SK-N-SH (cell line): ENCODE measurements around the gene ATP8A2. TPM values are rescaled to one million over a fixed set of nuclear protein-coding genes. Genes with fewer than 3 reads are reported as not detected.

Source experiments
- CTCF ChIA-PET: fragments of 300-600, 350-600 bp; formaldehyde crosslinking; extraction: SDS; loops from one replicate; lab custom pipeline; 2021; lab: Yijun Ruan, JAX
- POLR2A ChIA-PET: fragments of 350-600 bp; sonication (Branson Sonifier 250); formaldehyde crosslinking; extraction: SDS; loops from one replicate; lab custom pipeline; 2020; ENCODE audit warnings: antibody characterized with exemption, inconsistent platforms; lab: Yijun Ruan, JAX
- DNase-seq: peaks from one replicate; pipeline ENCODE4 v3.0.0; 2012
- H2AFZ ChIP-seq: fragments of 200-600 bp; sonication (generic); 2 replicates; pipeline ENCODE4 v1.8.1; 2016; ENCODE audit warnings: antibody characterized with exemption, mild to moderate bottlenecking, low read depth
- H3F3A ChIP-seq: fragments of 200-600 bp; sonication (generic); replicated peaks from 2 replicates; pipeline ENCODE3; 2016; ENCODE audit warnings: antibody characterized with exemption, mild to moderate bottlenecking; ENCODE audit not compliant: insufficient read depth
- H3K27ac ChIP-seq, 2 experiments: fragments of 200-500 bp in 1 of 2; fragments of 200-600 bp in 1 of 2; sonication (Bioruptor generic) in 1 of 2; sonication (generic), shearing (Covaris generic) in 1 of 2; 2 replicates each; pipeline versions ENCODE4 v1.5.1 to v1.6.1; 2014 to 2016; ENCODE audit warnings: low read depth in 2 of 2, inconsistent platforms in 1 of 2, low read length in 1 of 2, mild to moderate bottlenecking in 1 of 2, mixed read lengths in 1 of 2
- H3K27me3 ChIP-seq: fragments of 200-600 bp; sonication (generic), shearing (Covaris generic); 2 replicates; pipeline ENCODE4 v1.6.1; 2016; ENCODE audit warnings: mixed run types; ENCODE audit not compliant: insufficient read depth
- H3K36me3 ChIP-seq, 2 experiments: fragments of 200-500 bp in 1 of 2; fragments of 200-600 bp in 1 of 2; sonication (Bioruptor generic) in 1 of 2; sonication (generic) in 1 of 2; replicated peaks in 1 of 2; 2 replicates each; pipeline versions ENCODE3 to v1.5.1; 2014 to 2016; ENCODE audit warnings: low read length in 1 of 2, mild to moderate bottlenecking in 1 of 2; ENCODE audit not compliant: insufficient read depth in 2 of 2, control insufficient read depth in 1 of 2
- H3K4me1 ChIP-seq, 2 experiments: fragments of 200-500 bp in 1 of 2; fragments of 200-600 bp in 1 of 2; sonication (Bioruptor generic) in 1 of 2; sonication (generic), shearing (Covaris generic) in 1 of 2; 2 replicates each; pipeline versions ENCODE4 v1.5.1 to v1.6.1; 2014 to 2016; ENCODE audit warnings: low read depth in 1 of 2, low read length in 1 of 2, mixed run types in 1 of 2; ENCODE audit not compliant: insufficient read depth in 2 of 2, control insufficient read depth in 1 of 2
- H3K4me2 ChIP-seq: fragments of 200-600 bp; sonication (generic), shearing (Covaris generic); 2 replicates; pipeline ENCODE4 v1.6.1; 2017; ENCODE audit warnings: mixed run types
- H3K4me3 ChIP-seq, 2 experiments: fragments of 200-500 bp in 1 of 2; fragments of 200-600 bp in 1 of 2; sonication (Bioruptor generic) in 1 of 2; sonication (generic), shearing (Covaris generic) in 1 of 2; 2 replicates each; pipeline versions ENCODE4 v1.5.1 to v1.8.1; 2014 to 2016; ENCODE audit warnings: low read depth in 2 of 2, inconsistent platforms in 1 of 2, low read length in 1 of 2, mild to moderate bottlenecking in 1 of 2, mixed read lengths in 1 of 2, moderate library complexity in 1 of 2
- H3K79me2 ChIP-seq: fragments of 200-600 bp; sonication (generic); 2 replicates; pipeline ENCODE4 v1.8.1; 2017; ENCODE audit warnings: mild to moderate bottlenecking; ENCODE audit not compliant: insufficient read depth
- H3K9ac ChIP-seq: fragments of 200-600 bp; sonication (generic); 2 replicates; pipeline ENCODE4 v1.6.1; 2017; ENCODE audit warnings: mixed run types
- H3K9me2 ChIP-seq: fragments of 200-600 bp; sonication (generic); 2 replicates; pipeline ENCODE4 v1.6.1; 2017; ENCODE audit warnings: mixed run types
- H3K9me3 ChIP-seq: fragments of 200-600 bp; sonication (generic); 2 replicates; pipeline ENCODE4 v1.6.1; 2017; ENCODE audit warnings: mixed run types, mild to moderate bottlenecking, moderate library complexity
- H4K20me1 ChIP-seq: fragments of 200-600 bp; sonication (generic); 2 replicates; pipeline ENCODE4 v1.6.1; 2017; ENCODE audit warnings: mild to moderate bottlenecking, mixed run types; ENCODE audit not compliant: insufficient read depth
- CHD2 ChIP-seq: fragments of 150-350 bp; IDR thresholded peaks from 2 replicates; pipeline ENCODE4 v1.6.1; 2018; ENCODE audit warnings: low read length; ENCODE audit not compliant: partially characterized antibody
- ELF1 ChIP-seq: IDR thresholded peaks from 2 replicates; pipeline ENCODE4 v1.4.0; 2012
- FOSL2 ChIP-seq: IDR thresholded peaks from 2 replicates; pipeline ENCODE4 v1.4.0; 2012; ENCODE audit warnings: low read depth, mild to moderate bottlenecking, moderate library complexity, borderline replicate concordance
- FOXJ3 ChIP-seq: sonication (generic); formaldehyde crosslinking; IDR thresholded peaks from 2 replicates; pipeline ENCODE4 v1.5.1; 2020; ENCODE audit warnings: mild to moderate bottlenecking, missing genetic modification reagents
- GABPA ChIP-seq: IDR thresholded peaks from 2 replicates; pipeline ENCODE4 v1.4.0; 2012; ENCODE audit warnings: low read depth, mild to moderate bottlenecking
- GATA2 ChIP-seq: sonication (generic); formaldehyde crosslinking; IDR thresholded peaks from 2 replicates; pipeline ENCODE4 v1.5.0; 2020; ENCODE audit warnings: mild to moderate bottlenecking, missing genetic modification reagents
- JUND ChIP-seq: IDR thresholded peaks from 2 replicates; pipeline ENCODE4 v1.4.0; 2012
- MEF2A ChIP-seq: IDR thresholded peaks from 2 replicates; pipeline ENCODE4 v1.4.0; 2012; ENCODE audit warnings: low read depth, borderline replicate concordance
- MXI1 ChIP-seq: IDR thresholded peaks from 2 replicates; pipeline ENCODE4 v1.6.1; 2012; ENCODE audit warnings: mild to moderate bottlenecking, low read depth, low read length, improper control_type of control experiment
- POLR2AphosphoS5 ChIP-seq: IDR thresholded peaks from 2 replicates; pipeline ENCODE4 v1.6.1; 2012; ENCODE audit warnings: low read depth, low read length
- RAD21 ChIP-seq: IDR thresholded peaks from 2 replicates; pipeline ENCODE4 v1.6.1; 2012; ENCODE audit warnings: mild to moderate bottlenecking, low read length
- RCOR1 ChIP-seq: fragments of 150-350 bp; IDR thresholded peaks from 2 replicates; pipeline ENCODE4 v1.6.1; 2017; ENCODE audit warnings: antibody characterized with exemption, low read length
- RFX5 ChIP-seq: IDR thresholded peaks from 2 replicates; pipeline ENCODE4 v1.6.1; 2012; ENCODE audit warnings: mild to moderate bottlenecking, improper control_type of control experiment, low read length
- RXRA ChIP-seq: IDR thresholded peaks from 2 replicates; pipeline ENCODE4 v1.4.0; 2012; ENCODE audit warnings: low read depth, mild to moderate bottlenecking, borderline replicate concordance
- SMC3 ChIP-seq: IDR thresholded peaks from 2 replicates; pipeline ENCODE4 v1.6.1; 2012; ENCODE audit warnings: low read depth, low read length, improper control_type of control experiment
- TEAD4 ChIP-seq: IDR thresholded peaks from 2 replicates; pipeline ENCODE4 v1.4.0; 2012; ENCODE audit warnings: mild to moderate bottlenecking, borderline replicate concordance; ENCODE audit not compliant: insufficient read depth
- YY1 ChIP-seq: IDR thresholded peaks from 2 replicates; pipeline ENCODE4 v1.4.0; 2012; ENCODE audit warnings: low read depth, mild to moderate bottlenecking
- WGBS: methylation state at CpG from one replicate; pipeline ENCODE4 v1.1.6; 2017; ENCODE audit warnings: low lambda C conversion rate; 5-methylcytosine and 5-hydroxymethylcytosine counted together
- polyA plus RNA-seq, 3 experiments: library from polyadenylated mRNA; depleted of rRNA; stranded (reverse); fragments of >200 nt; gene quantifications; 2 replicates each; pipeline ENCODE4 v1.2.3, GENCODE V29; 2012
- TF ChIP-seq, protein P1 (sequence below): IDR thresholded peaks from 2 replicates; pipeline ENCODE4; 2012
- TF ChIP-seq, protein P2 (sequence below): IDR thresholded peaks from 2 replicates; pipeline ENCODE4 v1.4.0; 2012; ENCODE audit warnings: low read depth, borderline replicate concordance
- TF ChIP-seq, protein P3 (sequence below): IDR thresholded peaks from 2 replicates; pipeline ENCODE4 v1.4.0; 2012; ENCODE audit warnings: low read depth, borderline replicate concordance
- TF ChIP-seq, protein P4 (sequence below): IDR thresholded peaks from 2 replicates; pipeline ENCODE4 v1.4.0; 2012; ENCODE audit warnings: low read depth

The ATP8A2 gene
- polyA plus RNA-seq, 1 of the 3 experiments (the other 2 are of a cell fraction) = 0.02 TPM

DNA sequence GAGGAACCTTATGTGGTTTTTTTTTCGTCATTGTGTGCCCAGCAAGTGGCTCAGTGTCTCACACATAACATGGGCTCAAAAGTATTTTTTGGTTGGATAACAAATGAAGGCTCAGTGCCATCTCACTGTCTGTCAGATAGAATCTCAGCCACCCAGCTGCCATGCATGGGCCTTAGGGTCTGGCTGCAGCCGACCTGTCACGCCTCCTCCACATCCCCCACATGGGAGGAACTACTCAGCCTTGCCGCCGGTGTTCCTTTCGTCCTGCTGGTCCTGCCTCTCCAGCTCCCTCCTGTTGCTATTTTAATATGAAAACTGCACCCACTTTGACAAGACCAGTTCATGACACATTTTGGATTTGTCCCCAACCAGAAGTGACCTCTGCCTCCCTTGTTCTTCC lies 558.9 kb downstream of the ATP8A2 start:
- Histone ChIP-seq H3K4me3 (no peak overlapping the region), H4K20me1 (no peaks in the 10 kb centered on the region), H2AFZ (no peak overlapping the region), H3K9me3 (no peaks in the 10 kb centered on the region), H3K27me3 (no peaks in the 10 kb centered on the region), H3F3A (no peaks in the 10 kb centered on the region), H3K9ac (no peak overlapping the region), H3K4me2 (no peak overlapping the region), H3K4me1 (peaks cover 0 to 5% of the 10 kb centered on the region in 2 experiments; a peak in 2 of 4 replicates), H3K79me2 (no peaks in the 10 kb centered on the region), H3K27ac (no peak overlapping the region), H3K9me2 (no peaks in the 10 kb centered on the region), H3K36me3 (no peaks in the 10 kb centered on the region)
- 56% methylated on average over 6 of the region's 6 CpGs for WGBS
- no peak for TF ChIP-seq TEAD4
- TF ChIP-seq MXI1 = peak; percentile 58; the same call in 1 of the 2 replicates
- ChIA-PET CTCF (no interaction called here), POLR2A (no interaction called here)
- DNase-seq = peak; percentile 41

DNA sequence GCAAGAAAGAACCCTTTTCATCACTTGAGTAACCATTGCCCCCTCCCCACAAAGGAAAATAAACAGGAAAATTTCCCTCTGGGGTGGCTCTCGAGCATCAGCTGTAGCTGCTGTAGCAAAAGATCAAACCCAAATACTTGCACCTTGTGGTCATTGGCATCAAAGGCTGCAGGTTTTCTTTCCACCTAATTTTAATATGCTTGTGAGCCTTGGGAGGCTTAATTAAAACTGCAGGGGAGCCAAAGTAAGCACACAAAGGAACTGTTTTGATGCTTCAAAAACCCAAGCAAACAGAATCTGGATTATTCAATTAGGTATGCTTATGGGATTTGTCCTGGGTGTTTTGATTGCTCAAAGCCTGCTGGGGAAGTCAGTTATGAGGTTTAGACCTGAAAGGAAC lies 560.6 kb downstream of the ATP8A2 start:
- 13% methylated on average over 1 of the region's 1 CpG for WGBS
- no peaks in the 10 kb centered on the region for H3F3A ChIP-seq
- no peaks in the 10 kb centered on the region for H3K79me2 ChIP-seq
- POLR2A ChIA-PET = no interaction called here
- H3K27ac ChIP-seq = no peak overlapping the region
- H3K9me2 ChIP-seq = no peaks in the 10 kb centered on the region
- no peak for DNase-seq
- TF ChIP-seq RFX5 (no peak), ELF1 (no peak), JUND (no peak), POLR2AphosphoS5 (no peak), YY1 (no peak), FOXJ3 (CRISPR knock-in tag) (no peak)
- no peak overlapping the region for H3K4me2 ChIP-seq
- H2AFZ ChIP-seq = no peak overlapping the region
- H3K36me3 ChIP-seq = no peaks in the 10 kb centered on the region
- no peak overlapping the region for H3K9ac ChIP-seq
- H4K20me1 ChIP-seq = no peaks in the 10 kb centered on the region
- H3K4me3 ChIP-seq = no peak overlapping the region
- peaks cover 0 to 5% of the 10 kb centered on the region in 2 experiments; a peak in 2 of 4 replicates for H3K4me1 ChIP-seq
- H3K9me3 ChIP-seq = no peaks in the 10 kb centered on the region
- no peaks in the 10 kb centered on the region for H3K27me3 ChIP-seq
- CTCF ChIA-PET = interaction anchor here (1.4 kb wide), 2 partner anchors 12 to 51 kb away, joined by 3 to 4 read pairs; no protein-coding TSS in a partner anchor

DNA sequence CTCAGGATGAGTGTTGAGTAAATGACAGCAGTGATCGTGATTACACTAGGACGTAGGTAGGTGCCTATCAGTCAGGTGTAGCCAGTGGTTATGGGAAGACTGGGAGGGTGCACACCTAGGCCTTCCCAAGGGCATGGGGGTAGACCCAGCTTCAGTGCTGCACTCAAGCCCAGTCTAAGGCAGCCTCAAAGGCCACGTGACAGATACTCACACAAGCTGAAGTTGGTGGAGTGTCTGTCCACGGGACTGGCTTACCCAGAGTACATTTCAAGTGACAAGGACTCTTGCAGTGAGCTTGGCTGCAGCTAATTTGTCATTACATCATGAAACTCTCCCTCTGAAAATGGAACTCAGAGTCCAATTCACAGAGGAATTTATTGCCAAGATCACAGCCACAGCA lies 561.7 kb downstream of the ATP8A2 start:
- Histone ChIP-seq H3F3A (no peaks in the 10 kb centered on the region), H3K4me1 (peaks cover 0 to 5% of the 10 kb centered on the region in 2 experiments; a peak in 1 of 4 replicates), H3K36me3 (no peaks in the 10 kb centered on the region), H3K27ac (no peak overlapping the region), H4K20me1 (no peaks in the 10 kb centered on the region), H3K27me3 (no peaks in the 10 kb centered on the region), H3K4me2 (no peak overlapping the region), H3K4me3 (no peak overlapping the region), H2AFZ (no peak overlapping the region), H3K9me2 (no peaks in the 10 kb centered on the region), H3K9me3 (no peaks in the 10 kb centered on the region), H3K79me2 (no peaks in the 10 kb centered on the region), H3K9ac (no peak overlapping the region)
- DNase-seq = no peak
- CTCF ChIA-PET = interaction anchor here (1.3 to 1.4 kb wide), 3 partner anchors 11 to 359 kb away, joined by 3 to 5 read pairs (median 4); no protein-coding TSS in a partner anchor
- 11% methylated on average over 4 of the region's 4 CpGs for WGBS
- POLR2A ChIA-PET = no interaction called here
- no peak for TF ChIP-seq FOXJ3 (CRISPR knock-in tag)
- TF ChIP-seq, protein P1, sequence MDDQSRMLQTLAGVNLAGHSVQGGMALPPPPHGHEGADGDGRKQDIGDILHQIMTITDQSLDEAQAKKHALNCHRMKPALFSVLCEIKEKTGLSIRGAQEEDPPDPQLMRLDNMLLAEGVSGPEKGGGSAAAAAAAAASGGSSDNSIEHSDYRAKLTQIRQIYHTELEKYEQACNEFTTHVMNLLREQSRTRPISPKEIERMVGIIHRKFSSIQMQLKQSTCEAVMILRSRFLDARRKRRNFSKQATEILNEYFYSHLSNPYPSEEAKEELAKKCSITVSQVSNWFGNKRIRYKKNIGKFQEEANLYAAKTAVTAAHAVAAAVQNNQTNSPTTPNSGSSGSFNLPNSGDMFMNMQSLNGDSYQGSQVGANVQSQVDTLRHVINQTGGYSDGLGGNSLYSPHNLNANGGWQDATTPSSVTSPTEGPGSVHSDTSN = no peak
- TF ChIP-seq YY1 = no peak
- no peak for TF ChIP-seq CHD2
- no peak for TF ChIP-seq GATA2 (CRISPR knock-in tag)
- no peak for TF ChIP-seq RAD21
- TF ChIP-seq, protein P2, sequence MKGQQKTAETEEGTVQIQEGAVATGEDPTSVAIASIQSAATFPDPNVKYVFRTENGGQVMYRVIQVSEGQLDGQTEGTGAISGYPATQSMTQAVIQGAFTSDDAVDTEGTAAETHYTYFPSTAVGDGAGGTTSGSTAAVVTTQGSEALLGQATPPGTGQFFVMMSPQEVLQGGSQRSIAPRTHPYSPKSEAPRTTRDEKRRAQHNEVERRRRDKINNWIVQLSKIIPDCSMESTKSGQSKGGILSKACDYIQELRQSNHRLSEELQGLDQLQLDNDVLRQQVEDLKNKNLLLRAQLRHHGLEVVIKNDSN = no peak
- TF ChIP-seq ELF1 = no peak
- TF ChIP-seq SMC3 = no peak
- no peak for TF ChIP-seq MXI1
- TF ChIP-seq RXRA = no peak
- TF ChIP-seq MEF2A = no peak
- no peak for TF ChIP-seq TEAD4
- TF ChIP-seq GABPA = no peak
- TF ChIP-seq, protein P3, sequence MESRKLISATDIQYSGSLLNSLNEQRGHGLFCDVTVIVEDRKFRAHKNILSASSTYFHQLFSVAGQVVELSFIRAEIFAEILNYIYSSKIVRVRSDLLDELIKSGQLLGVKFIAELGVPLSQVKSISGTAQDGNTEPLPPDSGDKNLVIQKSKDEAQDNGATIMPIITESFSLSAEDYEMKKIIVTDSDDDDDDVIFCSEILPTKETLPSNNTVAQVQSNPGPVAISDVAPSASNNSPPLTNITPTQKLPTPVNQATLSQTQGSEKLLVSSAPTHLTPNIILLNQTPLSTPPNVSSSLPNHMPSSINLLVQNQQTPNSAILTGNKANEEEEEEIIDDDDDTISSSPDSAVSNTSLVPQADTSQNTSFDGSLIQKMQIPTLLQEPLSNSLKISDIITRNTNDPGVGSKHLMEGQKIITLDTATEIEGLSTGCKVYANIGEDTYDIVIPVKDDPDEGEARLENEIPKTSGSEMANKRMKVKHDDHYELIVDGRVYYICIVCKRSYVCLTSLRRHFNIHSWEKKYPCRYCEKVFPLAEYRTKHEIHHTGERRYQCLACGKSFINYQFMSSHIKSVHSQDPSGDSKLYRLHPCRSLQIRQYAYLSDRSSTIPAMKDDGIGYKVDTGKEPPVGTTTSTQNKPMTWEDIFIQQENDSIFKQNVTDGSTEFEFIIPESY = no peak
- no peak for TF ChIP-seq RCOR1
- TF ChIP-seq, protein P4, sequence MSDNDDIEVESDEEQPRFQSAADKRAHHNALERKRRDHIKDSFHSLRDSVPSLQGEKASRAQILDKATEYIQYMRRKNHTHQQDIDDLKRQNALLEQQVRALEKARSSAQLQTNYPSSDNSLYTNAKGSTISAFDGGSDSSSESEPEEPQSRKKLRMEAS = no peak
- TF ChIP-seq FOSL2 = no peak
